Liver (tissue), 9 donors: ENCODE measurements around the gene ABCA13. TPM values are rescaled to one million over a fixed set of nuclear protein-coding genes. Genes with fewer than 3 reads are reported as not detected.

ENCODE experiments used
- DNase-seq: peaks from one replicate; pipeline ENCODE4 v3.0.0-alpha.2; 2017; ENCODE audit warnings: low spot score
- H3K27ac ChIP-seq, 2 donors: one replicate each; pipeline ENCODE4 v1.7.0; 2013; ENCODE audit warnings: inconsistent platforms in 2 of 2, low read length in 2 of 2, control low read depth in 1 of 2, low read depth in 1 of 2, mild to moderate bottlenecking in 1 of 2
- H3K27me3 ChIP-seq, 4 donors: one replicate each; pipeline versions ENCODE4 v1.6.1 to v1.7.0; 2013; ENCODE audit warnings: low read length in 3 of 4, inconsistent platforms in 1 of 4, mild to moderate bottlenecking in 1 of 4, moderate library complexity in 1 of 4; ENCODE audit not compliant: control insufficient read depth in 4 of 4, insufficient read depth in 4 of 4
- H3K36me3 ChIP-seq, 4 donors: one replicate each; pipeline versions ENCODE4 v1.6.1 to v1.7.0; 2013; ENCODE audit warnings: low read length in 3 of 4, mild to moderate bottlenecking in 3 of 4, low read depth in 1 of 4, moderate library complexity in 1 of 4; ENCODE audit not compliant: control insufficient read depth in 4 of 4, insufficient read depth in 3 of 4
- H3K4me1 ChIP-seq, 4 donors: one replicate each; pipeline versions ENCODE4 v1.6.1 to v1.7.0; 2013; ENCODE audit warnings: low read length in 3 of 4, mild to moderate bottlenecking in 3 of 4, moderate library complexity in 1 of 4; ENCODE audit not compliant: control insufficient read depth in 4 of 4, insufficient read depth in 4 of 4
- H3K4me3 ChIP-seq, 3 donors: one replicate each; pipeline versions ENCODE4 v1.6.1 to v1.7.0; 2013; ENCODE audit warnings: low read length in 3 of 3, control low read depth in 1 of 3, low read depth in 1 of 3, mild to moderate bottlenecking in 1 of 3
- H3K9ac ChIP-seq, 2 donors: one replicate each; pipeline ENCODE4 v1.7.0; 2013; ENCODE audit warnings: low read length in 2 of 2, mild to moderate bottlenecking in 2 of 2, moderate library complexity in 2 of 2, control low read depth in 1 of 2, low read depth in 1 of 2
- H3K9me3 ChIP-seq, 4 donors: one replicate each; pipeline versions ENCODE4 v1.6.1 to v1.7.0; 2013; ENCODE audit warnings: low read length in 3 of 4; ENCODE audit not compliant: control insufficient read depth in 4 of 4
- EGR1 ChIP-seq, 2 donors: IDR thresholded peaks; 2 replicates each; pipeline ENCODE4 v1.6.1; 2016 to 2018; ENCODE audit warnings: antibody characterized with exemption in 2 of 2, low read depth in 2 of 2
- FOXA1 ChIP-seq: IDR thresholded peaks from 2 replicates; pipeline ENCODE4 v1.6.1; 2016; ENCODE audit warnings: antibody characterized with exemption
- GABPA ChIP-seq, 2 donors: IDR thresholded peaks in 1 of 2; conservative IDR thresholded peaks in 1 of 2; 2 replicates each; pipeline ENCODE4 v1.6.1; 2016; ENCODE audit warnings: antibody characterized with exemption in 2 of 2, mild to moderate bottlenecking in 1 of 2, moderate library complexity in 1 of 2
- HNF4A ChIP-seq, 2 donors: conservative IDR thresholded peaks; 2 replicates each; pipeline ENCODE4 v1.6.1; 2016; ENCODE audit warnings: antibody characterized with exemption in 2 of 2, mild to moderate bottlenecking in 2 of 2
- HNF4G ChIP-seq: IDR thresholded peaks from 2 replicates; pipeline ENCODE4 v1.6.1; 2016; ENCODE audit warnings: antibody characterized with exemption
- JUND ChIP-seq, 2 donors: IDR thresholded peaks; 2 replicates each; pipeline ENCODE4 v1.6.1; 2016; ENCODE audit warnings: antibody characterized with exemption in 2 of 2
- NR2F2 ChIP-seq: IDR thresholded peaks from 2 replicates; pipeline ENCODE4 v1.6.1; 2016; ENCODE audit warnings: antibody characterized with exemption
- REST ChIP-seq: IDR thresholded peaks from 2 replicates; pipeline ENCODE4 v1.6.1; 2016; ENCODE audit warnings: antibody characterized with exemption, mild to moderate bottlenecking
- SP1 ChIP-seq: IDR thresholded peaks from 2 replicates; pipeline ENCODE4 v1.6.1; 2018; ENCODE audit warnings: antibody characterized with exemption, mild to moderate bottlenecking
- ZBTB33 ChIP-seq: IDR thresholded peaks from 2 replicates; pipeline ENCODE4 v1.6.1; 2016; ENCODE audit warnings: antibody characterized with exemption
- WGBS: extraction: QIAGEN DNeasy Blood & Tissue Kit; methylation state at CpG from one replicate; pipeline ENCODE4 v1.1.7; 2013; 5-methylcytosine and 5-hydroxymethylcytosine counted together
- polyA plus RNA-seq, 2 donors: library from polyadenylated mRNA; stranded (reverse) in 1 of 2; unstranded in 1 of 2; fragments of 200-250 nt in 1 of 2; fragments of >200 nt in 1 of 2; fragmentation: Nextera tagmentation in 1 of 2; extraction: Ambion mirVana in 1 of 2; gene quantifications; one replicate each; pipeline versions ENCODE4 v1.2.1 to v1.2.3, GENCODE V29; 2013 to 2015
- total RNA-seq, 2 donors: library from RNA; depleted of rRNA; stranded (reverse); fragments of >200 nt; gene quantifications; one replicate each; pipeline ENCODE4 v1.2.3, GENCODE V29; 2014
- donor health status: healthy.
- donor health status: healthy.
- donor health status: healthy.
- donor health status: healthy.
- donor health status: healthy.

The ABCA13 gene
- total and polyA plus RNA-seq, 4 donors: 0.22 to 1.0 (median 0.66) TPM

DNA sequence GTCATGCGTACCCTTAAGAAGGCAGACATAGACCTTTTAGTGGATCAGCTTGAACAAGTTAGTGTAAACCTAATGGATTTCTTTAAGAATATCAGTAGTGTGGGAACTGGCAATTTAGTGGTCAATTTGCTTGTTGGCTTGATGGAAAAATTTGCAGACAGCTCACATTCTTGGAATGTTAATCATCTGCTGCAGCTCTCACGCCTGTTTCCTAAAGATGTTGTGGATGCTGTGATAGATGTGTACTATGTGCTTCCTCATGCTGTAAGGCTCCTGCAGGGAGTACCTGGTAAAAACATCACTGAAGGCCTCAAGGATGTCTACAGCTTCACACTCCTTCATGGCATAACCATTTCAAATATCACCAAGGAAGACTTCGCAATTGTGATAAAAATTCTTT lies 103.4 kb downstream of the ABCA13 start:
- DNase-seq: no peak
- TF ChIP-seq ZBTB33 (no peak), FOXA1 (no peak), JUND (IDR thresholded peaks at IDR 0.05) (no peak), SP1 (no peak), HNF4G (no peak), GABPA (IDR thresholded peaks at IDR 0.05 in 1 of 2, conservative IDR thresholded peaks at IDR 0.05 in 1 of 2) (no peak), REST (no peak)
- WGBS: 79% methylated on average over 3 of the region's 3 CpGs
- no peak overlapping the region for H3K27ac ChIP-seq
- H3K27me3 ChIP-seq: no peaks in the 10 kb centered on the region
- no peaks in the 10 kb centered on the region for H3K9me3 ChIP-seq
- H3K9ac ChIP-seq: no peak overlapping the region
- H3K4me3 ChIP-seq: no peak overlapping the region
- no peaks in the 10 kb centered on the region for H3K36me3 ChIP-seq
- H3K4me1 ChIP-seq: no peaks in the 10 kb centered on the region

GRCh38 chr7:48279420-48279819 lies 108.2 kb downstream of the ABCA13 start:
- WGBS: 86% methylated on average over 1 of the region's 1 CpG
- no peaks in the 10 kb centered on the region for H3K27me3 ChIP-seq
- no peak overlapping the region for H3K4me3 ChIP-seq
- TF ChIP-seq HNF4A (conservative IDR thresholded peaks at IDR 0.05): no peak
- TF ChIP-seq EGR1 (IDR thresholded peaks at IDR 0.05; ENCODE audit: low read depth in 2 of 2): no peak
- TF ChIP-seq FOXA1: no peak
- no peak for TF ChIP-seq NR2F2
- TF ChIP-seq REST: no peak
- H3K9me3 ChIP-seq: no peaks in the 10 kb centered on the region
- H3K9ac ChIP-seq: no peak overlapping the region
- DNase-seq: no peak
- no peaks in the 10 kb centered on the region for H3K36me3 ChIP-seq
- H3K27ac ChIP-seq: no peak overlapping the region
- H3K4me1 ChIP-seq: no peaks in the 10 kb centered on the region
